Trophoblast cell (in vitro differentiated cells and primary cell): ENCODE data around the gene BCORL1.

Source experiments
- DNase-seq, 2 donors: peaks; one replicate each; pipeline ENCODE4 v3.0.0-alpha.2; 2016
- H2AFZ ChIP-seq: 2 replicates; pipeline ENCODE4 v1.6.1; 2013; ENCODE audit warnings: low read length, moderate library complexity, mild to moderate bottlenecking; ENCODE audit not compliant: insufficient read depth, poor library complexity
- H2AK5ac ChIP-seq: 2 replicates; pipeline ENCODE4 v1.6.1; 2013; ENCODE audit warnings: mild to moderate bottlenecking, low read length
- H2BK120ac ChIP-seq: 2 replicates; pipeline ENCODE4 v1.6.1; 2013; ENCODE audit warnings: low read length, mild to moderate bottlenecking, moderate library complexity; ENCODE audit not compliant: insufficient read depth, poor library complexity
- H2BK12ac ChIP-seq: 2 replicates; pipeline ENCODE4 v1.6.1; 2013; ENCODE audit warnings: mild to moderate bottlenecking, low read length, moderate library complexity
- H2BK5ac ChIP-seq: 2 replicates; pipeline ENCODE4 v1.6.1; 2013; ENCODE audit warnings: low read length, low read depth, moderate library complexity, mild to moderate bottlenecking; ENCODE audit not compliant: poor library complexity
- H3K14ac ChIP-seq: 2 replicates; pipeline ENCODE4 v1.6.1; 2013; ENCODE audit warnings: mild to moderate bottlenecking, low read length
- H3K18ac ChIP-seq: 2 replicates; pipeline ENCODE4 v1.6.1; 2013; ENCODE audit warnings: mild to moderate bottlenecking, low read length
- H3K23ac ChIP-seq: 2 replicates; pipeline ENCODE4 v1.6.1; 2013; ENCODE audit warnings: low read length
- H3K27ac ChIP-seq: 2 replicates; pipeline ENCODE4 v1.5.1; 2013; ENCODE audit warnings: low read depth, mild to moderate bottlenecking, inconsistent platforms, low read length, moderate library complexity
- H3K27me3 ChIP-seq: 2 replicates; pipeline ENCODE4 v1.6.1; 2013; ENCODE audit warnings: inconsistent platforms, mild to moderate bottlenecking, low read length, moderate library complexity; ENCODE audit not compliant: insufficient read depth
- H3K36me3 ChIP-seq, 2 experiments: 1 replicate in 1 of 2; 2 replicates in 1 of 2; pipeline ENCODE4 v1.6.1; 2013; ENCODE audit warnings: low read length in 2 of 2, mild to moderate bottlenecking in 2 of 2, moderate library complexity in 1 of 2; ENCODE audit not compliant: insufficient read depth in 2 of 2, control insufficient read depth in 1 of 2
- H3K4ac ChIP-seq: 2 replicates; pipeline ENCODE4 v1.6.1; 2013; ENCODE audit warnings: low read depth, mild to moderate bottlenecking, low read length, moderate library complexity
- H3K4me1 ChIP-seq, 2 experiments: 1 replicate in 1 of 2; 2 replicates in 1 of 2; pipeline ENCODE4 v1.6.1; 2013; ENCODE audit warnings: low read length in 2 of 2, mild to moderate bottlenecking in 2 of 2, moderate library complexity in 1 of 2; ENCODE audit not compliant: insufficient read depth in 2 of 2, control insufficient read depth in 1 of 2
- H3K4me2 ChIP-seq: 2 replicates; pipeline ENCODE4 v1.6.1; 2013; ENCODE audit warnings: inconsistent platforms, mild to moderate bottlenecking, low read length, moderate library complexity
- H3K4me3 ChIP-seq: 2 replicates; pipeline ENCODE4 v1.5.1; 2013; ENCODE audit warnings: mild to moderate bottlenecking, low read depth, low read length, inconsistent platforms
- H3K79me1 ChIP-seq: one replicate; pipeline ENCODE4 v1.6.1; 2013; ENCODE audit warnings: low read length
- H3K79me2 ChIP-seq: 2 replicates; pipeline ENCODE4 v1.6.1; 2013; ENCODE audit warnings: low read length, mild to moderate bottlenecking; ENCODE audit not compliant: control insufficient read depth, insufficient read depth, poor library complexity
- H3K9ac ChIP-seq: 2 replicates; pipeline ENCODE4 v1.6.1; 2013; ENCODE audit warnings: mild to moderate bottlenecking, low read length
- H3K9me3 ChIP-seq: 2 replicates; pipeline ENCODE4 v1.6.1; 2013; ENCODE audit warnings: low read depth, mild to moderate bottlenecking, control low read depth, inconsistent platforms, low read length; ENCODE audit not compliant: insufficient read depth
- H4K12ac ChIP-seq: 2 replicates; pipeline ENCODE4 v1.6.1; 2013; ENCODE audit warnings: low read depth, mild to moderate bottlenecking, low read length, moderate library complexity
- H4K8ac ChIP-seq: 2 replicates; pipeline ENCODE4 v1.6.1; 2013; ENCODE audit warnings: low read depth, mild to moderate bottlenecking, low read length, moderate library complexity
- H4K91ac ChIP-seq: one replicate; pipeline ENCODE4 v1.6.1; 2013; ENCODE audit warnings: low read depth, mild to moderate bottlenecking, low read length, moderate library complexity
- WGBS: extraction: QIAGEN DNeasy Blood & Tissue Kit; methylation state at CpG from one replicate; pipeline ENCODE4 v1.1.7; 2013; ENCODE audit warnings: missing lambda C conversion rate; ENCODE audit not compliant: insufficient read length, insufficient coverage; ENCODE audit errors: extremely low coverage; 5-methylcytosine and 5-hydroxymethylcytosine counted together

Gene BCORL1

DNA sequence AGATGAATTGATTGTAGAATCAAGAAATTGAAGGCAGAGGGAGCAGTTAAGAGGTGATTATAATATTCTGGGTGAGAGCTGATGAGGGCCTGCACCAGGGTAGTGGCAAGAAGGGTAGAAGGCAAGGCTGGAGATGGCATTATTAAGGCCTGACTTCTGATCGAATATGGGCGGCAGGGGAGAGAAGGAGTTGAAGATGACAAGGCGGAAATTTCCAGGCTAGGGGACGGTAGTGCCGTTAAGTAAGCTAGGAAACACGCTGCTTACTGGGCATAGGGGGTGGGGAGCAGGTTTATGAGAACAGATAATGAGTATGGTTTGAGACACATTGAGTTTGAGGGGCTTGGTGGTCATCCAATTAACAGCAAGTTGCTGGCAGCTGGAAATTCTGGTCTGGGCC lies 19.5 kb downstream of the BCORL1 start:
- WGBS = no CpG with 5 or more reads among the region's 6 CpGs
- no peak for DNase-seq
- Histone ChIP-seq H3K14ac (no peak overlapping the region), H4K8ac (no peak overlapping the region), H3K9me3 (no peaks in the 10 kb centered on the region), H2AFZ (no peak overlapping the region), H3K4me2 (no peak overlapping the region), H2BK12ac (no peak overlapping the region), H3K79me2 (no peaks in the 10 kb centered on the region), H3K27ac (no peak overlapping the region), H3K79me1 (no peaks in the 10 kb centered on the region), H3K18ac (no peak overlapping the region), H3K4me3 (no peak overlapping the region), H3K9ac (no peak overlapping the region), H4K91ac (no peak overlapping the region), H3K36me3 (peaks cover 0 to 4% of the 10 kb centered on the region in 2 experiments), H3K27me3 (no peaks in the 10 kb centered on the region), H3K4me1 (no peaks in the 10 kb centered on the region), H2BK5ac (no peak overlapping the region), H3K4ac (no peak overlapping the region), H2BK120ac (no peak overlapping the region), H3K23ac (no peak overlapping the region), H2AK5ac (no peak overlapping the region), H4K12ac (no peak overlapping the region)

GRCh38 chrX:130002541-130002940 lies 20.1 kb downstream of the BCORL1 start:
- no peak overlapping the region for H2AK5ac ChIP-seq
- DNase-seq = no peak
- H3K9ac ChIP-seq = no peak overlapping the region
- WGBS = 100% methylated on average over 1 of the region's 1 CpG
- no peak overlapping the region for H3K27ac ChIP-seq
- no peaks in the 10 kb centered on the region for H3K27me3 ChIP-seq
- H3K9me3 ChIP-seq = no peaks in the 10 kb centered on the region
- H3K36me3 ChIP-seq = peaks cover 0 to 4% of the 10 kb centered on the region in 2 experiments
- H2BK120ac ChIP-seq = no peak overlapping the region
- H4K12ac ChIP-seq = no peak overlapping the region
- H3K4me2 ChIP-seq = no peak overlapping the region
- H3K4me3 ChIP-seq = no peak overlapping the region
- H3K14ac ChIP-seq = no peak overlapping the region
- no peak overlapping the region for H3K18ac ChIP-seq
- H3K4me1 ChIP-seq = no peaks in the 10 kb centered on the region
- no peak overlapping the region for H4K91ac ChIP-seq
- H3K79me2 ChIP-seq = no peaks in the 10 kb centered on the region
- no peak overlapping the region for H2BK12ac ChIP-seq
- H3K79me1 ChIP-seq = no peaks in the 10 kb centered on the region
- no peak overlapping the region for H4K8ac ChIP-seq
- H3K4ac ChIP-seq = no peak overlapping the region
- H2AFZ ChIP-seq = no peak overlapping the region
- no peak overlapping the region for H2BK5ac ChIP-seq
- H3K23ac ChIP-seq = no peak overlapping the region

DNA sequence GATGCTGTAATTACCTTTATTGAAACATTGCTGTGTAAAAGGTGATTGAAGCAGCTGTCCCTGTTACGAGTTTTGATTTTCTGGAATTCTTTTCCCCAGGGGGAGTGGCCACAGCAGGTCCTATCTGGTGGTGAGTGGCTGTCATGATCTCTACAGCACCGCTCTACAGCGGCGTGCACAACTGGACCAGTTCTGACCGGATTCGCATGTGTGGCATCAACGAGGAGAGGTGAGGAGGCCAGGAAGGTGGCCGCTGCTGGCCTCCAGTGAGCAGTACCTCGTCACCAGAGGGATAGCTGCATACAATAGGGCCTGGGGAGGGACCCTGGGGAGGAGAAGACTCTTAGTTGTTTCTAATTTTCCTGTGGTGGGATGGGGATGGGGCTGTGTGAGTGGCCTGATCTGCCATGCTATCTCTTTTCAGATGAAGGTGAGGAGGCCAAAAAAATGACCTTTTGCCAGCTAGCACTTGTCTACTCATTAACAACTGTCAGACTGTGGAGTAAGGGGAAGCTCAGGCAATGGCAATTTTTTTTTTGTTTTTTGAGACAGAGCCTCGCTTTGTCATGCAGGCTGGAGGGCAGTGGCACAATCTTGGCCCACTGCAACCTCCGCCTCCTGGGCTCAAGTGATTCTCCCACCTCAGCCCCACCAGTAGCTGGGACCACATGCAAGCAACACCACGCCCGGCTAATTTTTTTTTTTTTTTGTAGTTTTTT lies 22.8 kb downstream of the BCORL1 start:
- peaks cover 7 to 14% of the 10 kb centered on the region in 2 experiments for H3K36me3 ChIP-seq
- no peak overlapping the region for H2AFZ ChIP-seq
- no peak overlapping the region for H3K18ac ChIP-seq
- no peak overlapping the region for H4K12ac ChIP-seq
- H3K4ac ChIP-seq = no peak overlapping the region
- no peaks in the 10 kb centered on the region for H3K4me1 ChIP-seq
- no peak overlapping the region for H2BK12ac ChIP-seq
- no peaks in the 10 kb centered on the region for H3K9me3 ChIP-seq
- no peak overlapping the region for H3K14ac ChIP-seq
- no peak overlapping the region for H2BK5ac ChIP-seq
- no peak overlapping the region for H3K4me3 ChIP-seq
- H3K79me2 ChIP-seq = no peaks in the 10 kb centered on the region
- WGBS = no CpG with 5 or more reads among the region's 13 CpGs
- no peak overlapping the region for H2BK120ac ChIP-seq
- no peak overlapping the region for H4K8ac ChIP-seq
- H4K91ac ChIP-seq = no peak overlapping the region
- DNase-seq = no peak
- no peaks in the 10 kb centered on the region for H3K27me3 ChIP-seq
- H3K79me1 ChIP-seq = no peaks in the 10 kb centered on the region
- H2AK5ac ChIP-seq = no peak overlapping the region
- H3K9ac ChIP-seq = no peak overlapping the region
- H3K4me2 ChIP-seq = no peak overlapping the region
- no peak overlapping the region for H3K23ac ChIP-seq
- no peak overlapping the region for H3K27ac ChIP-seq

- Histone ChIP-seq H3K4me1 (no peaks in the 10 kb centered on the region), H3K18ac (no peak overlapping the region), H3K14ac (no peak overlapping the region), H2BK5ac (no peak overlapping the region), H3K36me3 (peaks cover 33 to 39% of the 10 kb centered on the region in 2 experiments), H3K23ac (no peak overlapping the region), H2BK120ac (no peak overlapping the region), H2AFZ (no peak overlapping the region), H2AK5ac (no peak overlapping the region), H3K79me2 (no peaks in the 10 kb centered on the region), H3K9ac (no peak overlapping the region), H3K27ac (no peak overlapping the region), H3K79me1 (no peaks in the 10 kb centered on the region), H3K4me3 (no peak overlapping the region), H4K8ac (no peak overlapping the region), H3K9me3 (no peaks in the 10 kb centered on the region), H4K12ac (no peak overlapping the region), H3K4ac (no peak overlapping the region), H3K4me2 (no peak overlapping the region), H2BK12ac (no peak overlapping the region), H4K91ac (no peak overlapping the region), H3K27me3 (no peaks in the 10 kb centered on the region)
- no peak for DNase-seq
- WGBS = no CpG with 5 or more reads among the region's 10 CpGs
Measured at GRCh38 chrX:130009658-130010223, 27.3 kb downstream of the BCORL1 start.
